WTC11 (cell line): ENCODE measurements around the gene GIMAP7. TPM values are rescaled to one million over a fixed set of nuclear protein-coding genes. Genes with fewer than 3 reads are reported as not detected.

ENCODE experiments used
- ATAC-seq: fragments of 200-7000 bp; cut with Tn5 transposase; 2 replicates; pipeline ENCODE4 v1.10.0; 2021; ENCODE audit warnings: mild to moderate bottlenecking, moderate library complexity
- Bru-seq: library from RNA; stranded (reverse); fragments of 400-500 nt; gene quantifications from one replicate; lab custom pipeline; 2021; lab: Mats Ljungman, UMichigan
- CTCF ChIA-PET: fragments of 300-600 bp; sonication (Branson Sonifier 250); formaldehyde crosslinking; loops from one replicate; lab custom pipeline; 2021; ENCODE audit warnings: antibody characterized with exemption; lab: Charles Lee
- POLR2A ChIA-PET: fragments of 350-600 bp; sonication (Branson Sonifier 250); formaldehyde crosslinking; loops from one replicate; lab custom pipeline; 2021; ENCODE audit warnings: antibody characterized with exemption; lab: Charles Lee
- DNase-seq: peaks from one replicate; pipeline ENCODE4 v3.0.0; 2021; ENCODE audit warnings: low spot score
- H3K27ac Mint-ChIP-seq: 2 replicates; pipeline ENCODE4 v1.8.0; 2021; ENCODE audit warnings: mixed read lengths
- H3K27me3 Mint-ChIP-seq: 2 replicates; pipeline ENCODE4 v1.8.0; 2021; ENCODE audit warnings: low read depth, mild to moderate bottlenecking, moderate library complexity, mixed read lengths
- H3K36me3 Mint-ChIP-seq: 2 replicates; pipeline ENCODE4 v1.8.0; 2021; ENCODE audit warnings: mixed read lengths
- H3K4me1 Mint-ChIP-seq: 2 replicates; pipeline ENCODE4 v1.8.0; 2022; ENCODE audit warnings: mixed read lengths
- H3K4me3 Mint-ChIP-seq: 2 replicates; pipeline ENCODE4 v1.8.0; 2021; ENCODE audit warnings: mild to moderate bottlenecking, moderate library complexity, mixed read lengths
- H3K9me3 Mint-ChIP-seq: 2 replicates; pipeline ENCODE4 v1.8.0; 2021; ENCODE audit warnings: mixed read lengths
- CREB1 ChIP-seq: sonication (generic); formaldehyde crosslinking; IDR thresholded peaks from 2 replicates; pipeline ENCODE4 v1.8.0; 2023; ENCODE audit warnings: mild to moderate bottlenecking, missing genetic modification reagents
- CREM ChIP-seq: sonication (generic); formaldehyde crosslinking; IDR thresholded peaks from 2 replicates; pipeline ENCODE4 v1.8.1; 2022; ENCODE audit warnings: mild to moderate bottlenecking, missing genetic modification reagents, moderate library complexity
- EMX1 ChIP-seq: fragments of 250-450 bp; sonication (Bioruptor Pico); IDR thresholded peaks from 2 replicates; pipeline ENCODE4 v1.8.0; 2021; ENCODE audit warnings: mild to moderate bottlenecking
- FOXP1 ChIP-seq: sonication (generic); formaldehyde crosslinking; IDR thresholded peaks from 2 replicates; pipeline ENCODE4 v1.8.0; 2022; ENCODE audit warnings: missing genetic modification reagents, mild to moderate bottlenecking, moderate library complexity, borderline replicate concordance
- JAZF1 ChIP-seq: fragments of 250-450 bp; sonication (Bioruptor Pico); IDR thresholded peaks from 2 replicates; pipeline ENCODE4 v1.9.0; 2021; ENCODE audit warnings: moderate library complexity, mild to moderate bottlenecking, inconsistent platforms
- KAT7 ChIP-seq: sonication (generic); formaldehyde crosslinking; IDR thresholded peaks from 2 replicates; pipeline ENCODE4 v1.8.1; 2023; ENCODE audit warnings: missing genetic modification reagents, mild to moderate bottlenecking, borderline replicate concordance
- NR3C1 ChIP-seq: sonication (generic); formaldehyde crosslinking; conservative IDR thresholded peaks from 2 replicates; pipeline ENCODE4 v1.8.1; 2023; ENCODE audit warnings: low read depth, mild to moderate bottlenecking, missing genetic modification reagents
- SMAD4 ChIP-seq: sonication (generic); formaldehyde crosslinking; IDR thresholded peaks from 2 replicates; pipeline ENCODE4 v1.8.0; 2022; ENCODE audit warnings: mild to moderate bottlenecking, missing genetic modification reagents
- TEAD4 ChIP-seq: sonication (generic); formaldehyde crosslinking; IDR thresholded peaks from 2 replicates; pipeline ENCODE4 v1.8.0; 2022; ENCODE audit warnings: mild to moderate bottlenecking, missing genetic modification reagents
- TP53 ChIP-seq: sonication (generic); formaldehyde crosslinking; IDR thresholded peaks from 2 replicates; pipeline ENCODE4 v1.8.1; 2023; ENCODE audit warnings: mild to moderate bottlenecking, missing genetic modification reagents
- ZBTB21 ChIP-seq: sonication (generic); formaldehyde crosslinking; IDR thresholded peaks from 2 replicates; pipeline ENCODE4 v1.8.1; 2023; ENCODE audit warnings: mild to moderate bottlenecking, missing genetic modification reagents, borderline replicate concordance
- ZNF416 ChIP-seq: fragments of 250-450 bp; sonication (Bioruptor Pico); IDR thresholded peaks from 2 replicates; pipeline ENCODE4 v1.9.0; 2021; ENCODE audit warnings: mild to moderate bottlenecking, inconsistent platforms
- ZNF425 ChIP-seq: fragments of 250-450 bp; sonication (Bioruptor Pico); conservative IDR thresholded peaks from 2 replicates; pipeline ENCODE4 v1.9.0; 2021; ENCODE audit warnings: mild to moderate bottlenecking
- ZNF532 ChIP-seq: fragments of 250-450 bp; sonication (Bioruptor Pico); IDR thresholded peaks from 2 replicates; pipeline ENCODE4 v1.9.0; 2021; ENCODE audit warnings: mild to moderate bottlenecking, borderline replicate concordance
- ZNF671 ChIP-seq: fragments of 250-450 bp; sonication (Bioruptor Pico); IDR thresholded peaks from 2 replicates; pipeline ENCODE4 v1.8.0; 2021; ENCODE audit warnings: mild to moderate bottlenecking
- long read RNA-seq, 3 experiments: library from RNA in 1 of 3; library from capped mRNA in 1 of 3; library from polyadenylated mRNA in 1 of 3; unstranded in 2 of 3; stranded (forward) in 1 of 3; transcript quantifications; one replicate each; pipeline ENCODE4 v2.0.0, GENCODE V29; 2021
- total RNA-seq: library from RNA; stranded (reverse); gene quantifications from 3 replicates; pipeline ENCODE4 v1.2.3, GENCODE V29; 2021
- TF ChIP-seq, protein P1 (sequence below): sonication (generic); formaldehyde crosslinking; IDR thresholded peaks from 2 replicates; pipeline ENCODE4 v1.8.0; 2022; ENCODE audit warnings: mild to moderate bottlenecking, missing genetic modification reagents
- TF ChIP-seq, protein P2 (sequence below): fragments of 250-450 bp; sonication (Bioruptor Pico); IDR thresholded peaks from 2 replicates; pipeline ENCODE4 v1.9.0; 2021; ENCODE audit warnings: mild to moderate bottlenecking
- TF ChIP-seq, protein P3 (sequence below): sonication (generic); formaldehyde crosslinking; IDR thresholded peaks from 2 replicates; pipeline ENCODE4 v1.8.1; 2023; ENCODE audit warnings: mild to moderate bottlenecking, missing genetic modification reagents
- TF ChIP-seq, protein P4 (sequence below): sonication (generic); formaldehyde crosslinking; IDR thresholded peaks from 2 replicates; pipeline ENCODE4 v1.8.1; 2022; ENCODE audit warnings: mild to moderate bottlenecking, moderate library complexity, missing genetic modification reagents
- TF ChIP-seq, protein P5 (sequence below): sonication (generic); formaldehyde crosslinking; IDR thresholded peaks from 2 replicates; pipeline ENCODE4 v1.8.0; 2022; ENCODE audit warnings: mild to moderate bottlenecking, missing genetic modification reagents

Gene GIMAP7
- total RNA-seq (0.37 to 0.48 TPM (median 0.37 TPM) in 3 replicates), Bru-seq, nascent RNA (percentile 10 among the genes with signal in this experiment)
- long read RNA-seq, experiment 1 = 0 reads
- long read RNA-seq, experiment 2 = 0 reads
- long read RNA-seq, experiment 3 = 0 reads

- ChIA-PET CTCF (interaction anchor here (0.9 to 1.9 kb wide), 2 partner anchors 35 to 66 kb away, joined by 3 to 5 read pairs; no protein-coding TSS in a partner anchor), POLR2A (no interaction called here)
- no peaks in the 10 kb centered on the region for H3K4me1 Mint-ChIP-seq
- peaks cover 15% of the 10 kb centered on the region for H3K27me3 Mint-ChIP-seq
- peaks cover 14% of the 10 kb centered on the region for H3K9me3 Mint-ChIP-seq
- ATAC-seq = no peak
- H3K36me3 Mint-ChIP-seq = no peaks in the 10 kb centered on the region
- no peak within 1 kb of the TSS for H3K4me3 Mint-ChIP-seq
- no peak for DNase-seq
- no peak for TF ChIP-seq TEAD4
- TF ChIP-seq ZNF425 (CRISPR knock-in tag) = no peak
- TF ChIP-seq, protein P1, sequence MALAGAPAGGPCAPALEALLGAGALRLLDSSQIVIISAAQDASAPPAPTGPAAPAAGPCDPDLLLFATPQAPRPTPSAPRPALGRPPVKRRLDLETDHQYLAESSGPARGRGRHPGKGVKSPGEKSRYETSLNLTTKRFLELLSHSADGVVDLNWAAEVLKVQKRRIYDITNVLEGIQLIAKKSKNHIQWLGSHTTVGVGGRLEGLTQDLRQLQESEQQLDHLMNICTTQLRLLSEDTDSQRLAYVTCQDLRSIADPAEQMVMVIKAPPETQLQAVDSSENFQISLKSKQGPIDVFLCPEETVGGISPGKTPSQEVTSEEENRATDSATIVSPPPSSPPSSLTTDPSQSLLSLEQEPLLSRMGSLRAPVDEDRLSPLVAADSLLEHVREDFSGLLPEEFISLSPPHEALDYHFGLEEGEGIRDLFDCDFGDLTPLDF (CRISPR knock-in tag) = no peak
- TF ChIP-seq EMX1 (CRISPR knock-in tag) = no peak
- no peak for TF ChIP-seq FOXP1
- TF ChIP-seq, protein P2, sequence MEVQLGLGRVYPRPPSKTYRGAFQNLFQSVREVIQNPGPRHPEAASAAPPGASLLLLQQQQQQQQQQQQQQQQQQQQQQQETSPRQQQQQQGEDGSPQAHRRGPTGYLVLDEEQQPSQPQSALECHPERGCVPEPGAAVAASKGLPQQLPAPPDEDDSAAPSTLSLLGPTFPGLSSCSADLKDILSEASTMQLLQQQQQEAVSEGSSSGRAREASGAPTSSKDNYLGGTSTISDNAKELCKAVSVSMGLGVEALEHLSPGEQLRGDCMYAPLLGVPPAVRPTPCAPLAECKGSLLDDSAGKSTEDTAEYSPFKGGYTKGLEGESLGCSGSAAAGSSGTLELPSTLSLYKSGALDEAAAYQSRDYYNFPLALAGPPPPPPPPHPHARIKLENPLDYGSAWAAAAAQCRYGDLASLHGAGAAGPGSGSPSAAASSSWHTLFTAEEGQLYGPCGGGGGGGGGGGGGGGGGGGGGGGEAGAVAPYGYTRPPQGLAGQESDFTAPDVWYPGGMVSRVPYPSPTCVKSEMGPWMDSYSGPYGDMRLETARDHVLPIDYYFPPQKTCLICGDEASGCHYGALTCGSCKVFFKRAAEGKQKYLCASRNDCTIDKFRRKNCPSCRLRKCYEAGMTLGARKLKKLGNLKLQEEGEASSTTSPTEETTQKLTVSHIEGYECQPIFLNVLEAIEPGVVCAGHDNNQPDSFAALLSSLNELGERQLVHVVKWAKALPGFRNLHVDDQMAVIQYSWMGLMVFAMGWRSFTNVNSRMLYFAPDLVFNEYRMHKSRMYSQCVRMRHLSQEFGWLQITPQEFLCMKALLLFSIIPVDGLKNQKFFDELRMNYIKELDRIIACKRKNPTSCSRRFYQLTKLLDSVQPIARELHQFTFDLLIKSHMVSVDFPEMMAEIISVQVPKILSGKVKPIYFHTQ = no peak
- no peak for TF ChIP-seq KAT7 (CRISPR knock-in tag)
- no peak for TF ChIP-seq TP53 (CRISPR knock-in tag)
- TF ChIP-seq ZNF532 (CRISPR knock-in tag) = no peak
- no peak for TF ChIP-seq JAZF1 (CRISPR knock-in tag)
- TF ChIP-seq NR3C1 (CRISPR knock-in tag) = no peak
- TF ChIP-seq SMAD4 (CRISPR knock-in tag) = no peak
- TF ChIP-seq CREB1 (CRISPR knock-in tag) = no peak
- TF ChIP-seq, protein P3, sequence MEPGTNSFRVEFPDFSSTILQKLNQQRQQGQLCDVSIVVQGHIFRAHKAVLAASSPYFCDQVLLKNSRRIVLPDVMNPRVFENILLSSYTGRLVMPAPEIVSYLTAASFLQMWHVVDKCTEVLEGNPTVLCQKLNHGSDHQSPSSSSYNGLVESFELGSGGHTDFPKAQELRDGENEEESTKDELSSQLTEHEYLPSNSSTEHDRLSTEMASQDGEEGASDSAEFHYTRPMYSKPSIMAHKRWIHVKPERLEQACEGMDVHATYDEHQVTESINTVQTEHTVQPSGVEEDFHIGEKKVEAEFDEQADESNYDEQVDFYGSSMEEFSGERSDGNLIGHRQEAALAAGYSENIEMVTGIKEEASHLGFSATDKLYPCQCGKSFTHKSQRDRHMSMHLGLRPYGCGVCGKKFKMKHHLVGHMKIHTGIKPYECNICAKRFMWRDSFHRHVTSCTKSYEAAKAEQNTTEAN = no peak
- TF ChIP-seq, protein P4, sequence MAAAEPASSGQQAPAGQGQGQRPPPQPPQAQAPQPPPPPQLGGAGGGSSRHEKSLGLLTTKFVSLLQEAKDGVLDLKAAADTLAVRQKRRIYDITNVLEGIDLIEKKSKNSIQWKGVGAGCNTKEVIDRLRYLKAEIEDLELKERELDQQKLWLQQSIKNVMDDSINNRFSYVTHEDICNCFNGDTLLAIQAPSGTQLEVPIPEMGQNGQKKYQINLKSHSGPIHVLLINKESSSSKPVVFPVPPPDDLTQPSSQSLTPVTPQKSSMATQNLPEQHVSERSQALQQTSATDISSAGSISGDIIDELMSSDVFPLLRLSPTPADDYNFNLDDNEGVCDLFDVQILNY (CRISPR knock-in tag) = no peak
- TF ChIP-seq, protein P5, sequence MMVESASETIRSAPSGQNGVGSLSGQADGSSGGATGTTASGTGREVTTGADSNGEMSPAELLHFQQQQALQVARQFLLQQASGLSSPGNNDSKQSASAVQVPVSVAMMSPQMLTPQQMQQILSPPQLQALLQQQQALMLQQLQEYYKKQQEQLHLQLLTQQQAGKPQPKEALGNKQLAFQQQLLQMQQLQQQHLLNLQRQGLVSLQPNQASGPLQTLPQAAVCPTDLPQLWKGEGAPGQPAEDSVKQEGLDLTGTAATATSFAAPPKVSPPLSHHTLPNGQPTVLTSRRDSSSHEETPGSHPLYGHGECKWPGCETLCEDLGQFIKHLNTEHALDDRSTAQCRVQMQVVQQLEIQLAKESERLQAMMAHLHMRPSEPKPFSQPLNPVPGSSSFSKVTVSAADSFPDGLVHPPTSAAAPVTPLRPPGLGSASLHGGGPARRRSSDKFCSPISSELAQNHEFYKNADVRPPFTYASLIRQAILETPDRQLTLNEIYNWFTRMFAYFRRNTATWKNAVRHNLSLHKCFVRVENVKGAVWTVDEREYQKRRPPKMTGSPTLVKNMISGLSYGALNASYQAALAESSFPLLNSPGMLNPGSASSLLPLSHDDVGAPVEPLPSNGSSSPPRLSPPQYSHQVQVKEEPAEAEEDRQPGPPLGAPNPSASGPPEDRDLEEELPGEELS = no peak
- no peak for TF ChIP-seq CREM
- no peak for TF ChIP-seq ZNF671 (CRISPR knock-in tag)
- TF ChIP-seq ZNF416 (CRISPR knock-in tag) = no peak
- no peak for TF ChIP-seq ZBTB21
- H3K27ac Mint-ChIP-seq = no peak within 1 kb of the TSS
Measured at GRCh38 chr7:150514748-150515222, at the start of gene GIMAP7. Gene GIMAP7, plus strand, starts transcription at chr7:150514872. Its CDS starts 5,103 bp downstream, at chr7:150519975.
